CD4-positive, alpha-beta T cell treated with Interleukin-15 for 1 hour (primary cell): ENCODE measurements around the gene NCKAP5.

Experiments used
- DNase-seq: peaks from one replicate; pipeline ENCODE4 v3.0.0-alpha.2; 2020

Gene NCKAP5

DNA sequence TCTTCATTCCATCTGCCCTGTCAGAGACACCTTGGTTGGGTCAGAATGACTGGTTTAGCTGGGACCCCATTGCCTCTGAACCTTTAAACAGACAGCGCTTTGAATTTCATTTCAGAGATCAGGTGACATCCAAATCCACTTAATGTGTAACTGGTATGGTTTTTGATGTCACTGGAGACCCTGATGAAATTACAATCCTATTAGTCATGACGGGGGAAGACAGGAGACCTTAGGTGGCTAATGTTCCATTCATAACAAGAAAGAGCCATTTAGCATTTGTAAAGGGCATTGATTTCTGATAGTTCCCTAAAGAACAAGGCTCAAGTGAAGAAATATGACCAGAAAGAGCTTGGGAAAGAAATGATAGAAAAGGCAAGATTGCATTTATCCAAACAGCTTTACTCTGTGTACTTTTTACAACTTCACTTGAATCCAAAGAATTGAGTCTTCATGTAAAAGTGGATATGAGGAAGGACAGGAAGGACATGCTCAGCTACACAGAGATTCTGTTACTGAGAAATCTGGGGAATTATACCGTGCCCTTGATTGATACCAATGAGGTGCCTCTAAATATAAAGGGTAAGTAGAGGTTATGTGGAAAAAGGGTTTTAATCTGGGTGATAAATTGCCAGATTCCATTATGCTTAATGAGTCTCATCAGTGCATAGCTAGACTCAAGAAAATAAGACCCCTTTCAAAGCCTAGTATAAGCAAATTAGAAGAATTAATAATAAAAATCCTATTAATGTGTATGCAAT lies 198.2 kb downstream of the NCKAP5 start:
- DNase-seq: no peak

- no peak for DNase-seq
Measured at GRCh38 chr2:133365117-133365516, 203.1 kb downstream of the NCKAP5 start.

- no peak for DNase-seq
Measured at GRCh38 chr2:133364636-133365035, 203.6 kb downstream of the NCKAP5 start.

DNA sequence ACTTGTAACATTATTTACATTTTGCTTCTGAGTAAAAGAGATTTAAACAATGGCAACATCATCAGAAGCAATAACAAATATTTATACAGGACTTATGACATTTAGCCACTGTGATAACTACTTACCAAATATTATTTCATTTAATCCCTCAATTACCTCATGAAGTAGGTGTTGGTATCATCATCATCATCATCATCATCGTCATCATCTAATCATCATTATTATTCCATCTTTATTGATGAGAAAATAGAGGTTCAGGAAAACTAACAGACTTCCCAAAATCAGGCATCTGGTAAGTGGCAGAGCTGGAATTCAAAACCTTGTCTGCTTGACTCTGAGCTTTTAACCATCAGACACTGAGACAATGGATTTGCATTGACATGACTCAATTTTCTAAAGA lies 204.4 kb downstream of the NCKAP5 start:
- no peak for DNase-seq

GRCh38 chr2:133362061-133362476 lies 206.2 kb downstream of the NCKAP5 start:
- no peak for DNase-seq

DNA sequence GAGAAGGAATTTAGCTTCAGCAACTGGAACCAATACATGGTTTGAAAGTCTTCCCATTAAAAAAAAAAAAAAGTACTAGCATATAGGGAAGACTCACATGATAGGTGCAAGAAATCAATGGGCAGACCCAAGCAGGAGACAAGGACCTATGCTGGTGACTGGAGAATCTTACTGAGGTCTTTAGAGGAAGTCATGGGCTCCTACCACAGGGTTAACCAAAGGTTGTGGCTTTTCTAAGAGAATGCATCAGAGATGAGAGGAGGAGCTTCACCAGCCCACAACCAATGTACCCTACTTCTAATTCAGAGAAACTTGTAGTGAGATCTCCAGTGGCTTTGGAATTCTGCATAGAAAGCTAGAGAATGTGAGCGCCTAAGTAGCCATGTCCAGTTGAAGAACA lies 207.4 kb downstream of the NCKAP5 start:
- DNase-seq: no peak

DNA sequence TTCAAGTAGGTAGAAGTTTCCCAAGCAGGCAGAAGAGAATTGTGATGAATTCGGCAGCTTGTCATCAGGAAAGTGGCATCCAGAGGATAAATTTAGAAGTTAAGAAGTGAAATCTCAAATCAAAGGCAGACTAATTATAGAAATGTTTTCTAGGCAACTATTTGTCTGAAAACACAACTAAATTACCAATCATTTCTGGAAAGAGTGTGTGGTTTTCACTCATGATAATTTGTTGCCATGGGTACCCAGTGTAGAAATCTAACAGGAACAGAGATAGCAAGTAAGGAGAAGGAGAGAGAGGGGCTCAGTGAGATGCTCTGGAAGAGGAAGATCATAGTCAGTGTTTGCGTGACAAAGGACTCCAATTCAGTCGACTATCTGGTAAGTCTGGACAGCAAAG lies 208.1 kb downstream of the NCKAP5 start:
- DNase-seq: no peak

DNA sequence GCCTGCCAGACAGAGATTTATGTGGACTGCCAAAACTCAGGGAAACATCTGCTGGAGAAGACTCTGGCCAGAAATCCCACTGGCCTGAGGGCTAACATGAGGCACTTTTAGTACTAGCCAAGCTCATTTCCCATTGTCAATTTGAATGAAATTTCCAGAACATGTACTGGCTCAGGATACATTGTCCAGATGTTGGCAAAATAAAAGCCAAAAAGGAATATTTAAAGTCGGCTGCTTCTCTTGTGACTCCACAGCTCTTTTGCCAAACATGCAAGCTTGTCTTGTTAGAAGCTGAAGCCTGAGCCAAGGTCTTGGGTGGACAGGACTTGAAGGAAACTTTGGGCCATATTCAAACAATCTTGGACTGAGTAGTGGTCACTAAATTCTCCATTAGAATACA lies 215.5 kb downstream of the NCKAP5 start:
- DNase-seq: no peak

DNA sequence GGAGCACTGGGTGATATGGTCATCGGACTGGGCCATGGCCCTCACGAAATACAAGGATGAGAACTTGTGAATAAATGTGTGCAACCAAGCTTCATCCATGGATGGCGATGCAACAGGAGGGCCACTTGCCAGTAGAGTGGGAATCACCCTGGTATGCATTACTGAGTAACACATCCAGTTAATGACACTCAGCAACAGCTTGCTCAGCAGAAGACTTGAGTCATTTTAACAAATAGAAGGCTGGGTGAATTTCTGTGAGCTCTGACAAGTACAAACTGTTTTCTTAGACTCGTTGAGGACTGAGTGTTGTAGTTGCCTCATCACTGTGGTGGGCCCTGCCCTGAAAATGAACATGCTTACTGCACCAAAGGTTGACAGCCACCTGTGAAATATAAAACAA lies 221.6 kb downstream of the NCKAP5 start:
- DNase-seq: no peak

- no peak for DNase-seq
Measured at GRCh38 chr2:133345638-133346037, 222.6 kb downstream of the NCKAP5 start.

- DNase-seq: no peak
Measured at GRCh38 chr2:133344849-133345248, 223.4 kb downstream of the NCKAP5 start.

- DNase-seq: no peak
Measured at GRCh38 chr2:133343018-133343352, 225.3 kb downstream of the NCKAP5 start.

GRCh38 chr2:133342286-133343017 lies 225.8 kb downstream of the NCKAP5 start:
- no peak for DNase-seq

DNA sequence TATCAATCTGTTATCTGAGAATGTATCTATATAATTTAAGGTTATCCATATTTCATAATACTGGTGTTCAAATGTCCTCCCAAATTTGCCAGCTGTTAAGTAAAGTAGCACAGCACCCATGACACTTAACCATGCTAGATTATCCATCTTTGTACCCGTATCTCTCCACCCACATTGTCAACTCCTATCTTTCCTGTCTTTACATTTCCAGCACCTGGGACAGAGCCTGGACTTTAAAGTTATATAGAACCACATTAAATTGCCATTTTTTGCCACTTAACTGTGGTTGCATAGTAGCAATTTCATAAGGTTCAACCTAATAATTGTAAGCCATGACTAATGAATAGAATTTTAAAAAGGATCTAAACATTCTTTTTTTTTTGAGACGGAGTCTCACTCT lies 226.7 kb downstream of the NCKAP5 start:
- DNase-seq: no peak

GRCh38 chr2:133338224-133338623 lies 230.0 kb downstream of the NCKAP5 start:
- no peak for DNase-seq

- no peak for DNase-seq
Measured at GRCh38 chr2:133334923-133335322, 233.3 kb downstream of the NCKAP5 start.

DNA sequence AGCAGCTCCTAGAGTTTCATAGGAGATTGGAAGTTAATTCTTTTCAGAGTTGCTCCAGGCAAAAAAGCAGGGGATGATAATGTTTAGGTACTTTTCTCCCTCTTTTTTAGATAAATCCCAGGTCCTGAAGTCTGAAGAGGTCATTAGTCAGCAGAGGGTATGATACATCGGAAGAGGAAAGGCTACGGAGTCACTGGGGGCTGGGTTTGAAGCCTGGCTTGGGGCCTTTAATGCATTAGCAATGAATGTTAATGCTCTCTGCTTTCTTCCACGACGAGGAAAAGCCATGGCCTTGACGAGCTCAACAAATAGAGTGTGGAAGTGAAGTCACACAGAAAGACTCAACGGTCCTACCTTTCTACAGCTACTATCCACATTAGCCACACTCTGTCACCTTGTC lies 235.1 kb downstream of the NCKAP5 start:
- DNase-seq: no peak

GRCh38 chr2:133331436-133331835 lies 236.8 kb downstream of the NCKAP5 start:
- no peak for DNase-seq

GRCh38 chr2:133326652-133327397 lies 241.4 kb downstream of the NCKAP5 start:
- no peak for DNase-seq

DNA sequence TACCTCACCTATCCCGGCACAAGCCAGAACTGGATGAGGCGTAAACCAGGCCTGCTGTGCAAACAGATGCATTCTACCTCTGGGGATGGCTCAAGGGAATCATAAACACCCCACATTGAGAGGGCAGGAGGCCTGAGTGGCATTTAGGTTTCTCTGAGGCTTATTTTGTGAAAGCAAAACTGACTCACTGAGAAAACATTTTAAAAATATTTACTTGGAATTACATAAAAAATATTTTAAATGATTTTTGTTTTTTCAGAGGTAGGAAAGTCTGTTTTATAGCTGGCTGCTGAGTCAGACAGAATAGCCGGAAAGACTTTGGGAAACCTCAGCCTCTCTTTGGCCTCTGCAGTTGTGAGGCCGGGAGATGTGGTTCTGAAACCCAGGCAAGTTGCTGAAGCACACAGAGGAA lies 244.1 kb downstream of the NCKAP5 start:
- DNase-seq: no peak

GRCh38 chr2:133322909-133323308 lies 245.4 kb downstream of the NCKAP5 start:
- DNase-seq: no peak

DNA sequence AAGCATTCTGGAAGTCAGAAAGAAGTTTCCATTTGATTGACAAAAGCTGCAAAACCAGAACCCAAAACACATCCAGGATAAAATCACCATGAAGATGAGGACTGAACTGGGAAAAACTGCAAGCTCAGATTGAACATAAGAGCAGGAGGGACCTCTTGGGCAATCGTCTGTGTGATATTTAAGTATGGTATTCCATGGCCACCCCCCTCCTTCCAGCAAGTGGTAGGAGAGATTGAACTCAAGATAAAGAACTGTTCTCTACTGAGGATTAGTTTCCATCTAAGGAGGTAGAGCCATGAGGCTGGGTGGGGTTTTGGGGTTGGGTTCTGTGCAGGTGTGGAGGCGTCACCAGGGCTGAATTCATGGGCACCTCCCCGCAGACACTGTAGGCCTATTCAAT lies 251.1 kb downstream of the NCKAP5 start:
- DNase-seq: no peak

- DNase-seq: no peak
Measured at GRCh38 chr2:133316557-133316956, 251.7 kb downstream of the NCKAP5 start.

GRCh38 chr2:133315280-133315679 lies 253.0 kb downstream of the NCKAP5 start:
- no peak for DNase-seq
